WI38 (cell line): ENCODE results near the gene LRRN4.

Experiments used
- H3K4me3 ChIP-seq: 2 replicates; pipeline ENCODE4 v1.5.1; 2011; ENCODE audit warnings: low read depth, mild to moderate bottlenecking, control low read depth, low read length
- TF ChIP-seq, protein P1 (sequence below): IDR thresholded peaks from 2 replicates; pipeline ENCODE4 v1.5.1; 2012; ENCODE audit warnings: low read depth, mild to moderate bottlenecking, control low read depth, low read length

LRRN4 gene

GRCh38 chr20:6000871-6001270 lies 53.0 kb downstream of the LRRN4 start:
- H3K4me3 ChIP-seq = no peak overlapping the region
- TF ChIP-seq, protein P1, sequence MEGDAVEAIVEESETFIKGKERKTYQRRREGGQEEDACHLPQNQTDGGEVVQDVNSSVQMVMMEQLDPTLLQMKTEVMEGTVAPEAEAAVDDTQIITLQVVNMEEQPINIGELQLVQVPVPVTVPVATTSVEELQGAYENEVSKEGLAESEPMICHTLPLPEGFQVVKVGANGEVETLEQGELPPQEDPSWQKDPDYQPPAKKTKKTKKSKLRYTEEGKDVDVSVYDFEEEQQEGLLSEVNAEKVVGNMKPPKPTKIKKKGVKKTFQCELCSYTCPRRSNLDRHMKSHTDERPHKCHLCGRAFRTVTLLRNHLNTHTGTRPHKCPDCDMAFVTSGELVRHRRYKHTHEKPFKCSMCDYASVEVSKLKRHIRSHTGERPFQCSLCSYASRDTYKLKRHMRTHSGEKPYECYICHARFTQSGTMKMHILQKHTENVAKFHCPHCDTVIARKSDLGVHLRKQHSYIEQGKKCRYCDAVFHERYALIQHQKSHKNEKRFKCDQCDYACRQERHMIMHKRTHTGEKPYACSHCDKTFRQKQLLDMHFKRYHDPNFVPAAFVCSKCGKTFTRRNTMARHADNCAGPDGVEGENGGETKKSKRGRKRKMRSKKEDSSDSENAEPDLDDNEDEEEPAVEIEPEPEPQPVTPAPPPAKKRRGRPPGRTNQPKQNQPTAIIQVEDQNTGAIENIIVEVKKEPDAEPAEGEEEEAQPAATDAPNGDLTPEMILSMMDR = no peak

GRCh38 chr20:5999783-6000182 lies 54.1 kb downstream of the LRRN4 start:
- no peak overlapping the region for H3K4me3 ChIP-seq
- TF ChIP-seq, protein P1 = no peak

DNA sequence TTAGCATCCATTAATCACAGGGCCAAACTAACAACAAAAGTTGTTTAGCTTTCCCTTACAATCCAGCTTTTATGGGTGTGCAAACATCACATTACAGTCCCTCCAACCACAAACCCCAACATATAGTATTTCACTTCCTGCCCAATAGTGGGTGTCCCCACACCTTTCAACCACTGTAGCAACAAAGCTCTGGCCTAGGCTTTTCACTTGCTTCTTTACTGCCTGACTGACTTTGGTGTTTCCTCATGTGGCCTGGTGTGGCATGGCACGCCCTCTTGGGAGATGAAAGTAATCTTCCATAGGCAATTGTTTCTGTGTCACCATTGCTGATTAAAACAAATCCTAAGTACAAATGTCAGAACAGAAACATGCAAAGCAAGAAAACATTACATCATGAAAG lies 57.1 kb downstream of the LRRN4 start:
- no peak overlapping the region for H3K4me3 ChIP-seq
- TF ChIP-seq, protein P1 = no peak

DNA sequence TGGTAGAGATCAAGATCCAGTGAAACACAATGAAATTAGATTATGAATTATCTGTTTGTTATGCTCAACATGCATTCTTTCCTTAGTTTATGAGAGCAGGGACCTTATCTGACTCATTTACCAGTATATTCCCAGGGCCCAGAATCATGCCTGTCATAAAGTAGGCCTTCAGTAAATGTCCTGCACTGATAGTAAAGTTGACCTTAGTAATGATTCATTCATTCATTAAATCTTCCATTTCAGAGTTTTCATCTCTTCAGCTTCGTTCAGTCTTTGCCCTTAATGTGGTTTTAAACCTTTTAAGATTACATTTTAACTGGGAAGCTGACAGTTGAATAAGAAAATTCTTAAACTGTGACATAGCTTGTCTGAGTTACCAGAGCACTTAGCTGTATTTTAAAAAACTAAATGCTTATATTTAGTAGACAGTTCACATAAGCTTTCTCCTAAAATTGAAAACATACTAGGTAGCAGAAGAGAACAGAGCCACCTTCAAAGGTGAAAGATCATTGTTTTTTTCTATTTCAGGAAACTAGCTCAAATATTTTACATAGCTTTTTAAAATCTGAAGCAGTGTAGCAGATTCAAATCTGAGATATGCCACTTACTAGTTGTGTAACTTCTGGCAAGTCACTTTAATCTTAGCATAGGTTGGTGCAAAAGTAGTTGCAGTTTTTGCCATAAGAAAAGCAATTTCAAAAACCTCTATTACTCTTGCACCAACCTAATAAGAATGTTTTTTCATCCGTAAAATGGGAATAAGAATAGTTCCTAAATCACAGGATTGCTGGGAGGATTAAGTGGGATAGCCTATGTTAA lies 62.0 kb downstream of the LRRN4 start:
- TF ChIP-seq, protein P1 = no peak
- H3K4me3 ChIP-seq = no peak overlapping the region

DNA sequence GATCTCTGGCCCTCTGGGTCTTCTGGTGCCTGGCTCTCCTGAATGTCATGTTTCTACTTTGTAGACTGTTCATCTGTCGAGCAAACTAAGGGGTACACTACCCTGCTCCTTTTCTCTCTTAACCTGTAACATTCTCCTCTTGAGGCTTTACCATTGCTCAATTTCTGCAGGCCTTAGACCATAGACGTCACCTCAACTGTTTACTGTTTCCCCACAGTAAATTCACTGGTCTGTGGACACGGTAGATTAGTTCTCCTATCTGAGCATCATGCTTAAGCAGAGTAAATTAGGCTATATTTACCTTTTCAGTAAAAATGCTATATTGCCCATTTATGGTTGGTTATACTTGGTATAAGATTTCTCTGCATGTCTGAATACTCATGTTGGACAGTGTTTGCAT lies 62.9 kb downstream of the LRRN4 start:
- H3K4me3 ChIP-seq = no peak overlapping the region
- TF ChIP-seq, protein P1 = no peak
